ENCODE results near the gene FBXW7. TPM values are rescaled to one million over a fixed set of nuclear protein-coding genes. Genes with fewer than 3 reads are reported as not detected.

Gene FBXW7
- total RNA-seq, 1 donor, result 59.7 TPM

- no peak overlapping the region for H3K4me3 ChIP-seq (ENCODE audit: low read depth, low read length)
- TF ChIP-seq CTCF (IDR thresholded peaks at IDR 0.05; ENCODE audit: insufficient read depth, low read length), result no peak
- DNase-seq (ENCODE audit: low read depth), result no peak
Observed at GRCh38 chr4:152565333-152565732, 29.4 kb upstream of the FBXW7 start.

GRCh38 chr4:152564336-152564735, 28.4 kb upstream of the FBXW7 start:
- no peak overlapping the region for H3K4me3 ChIP-seq (ENCODE audit: low read depth, low read length)
- DNase-seq (ENCODE audit: low read depth), result no peak
- TF ChIP-seq CTCF (IDR thresholded peaks at IDR 0.05; ENCODE audit: insufficient read depth, low read length), result no peak

GRCh38 chr4:152563209-152563608, 27.3 kb upstream of the FBXW7 start:
- TF ChIP-seq CTCF (IDR thresholded peaks at IDR 0.05; ENCODE audit: insufficient read depth, low read length), result no peak
- no peak overlapping the region for H3K4me3 ChIP-seq (ENCODE audit: low read depth, low read length)
- no peak for DNase-seq (ENCODE audit: low read depth)

GRCh38 chr4:152559641-152560040, 23.7 kb upstream of the FBXW7 start:
- no peak overlapping the region for H3K4me3 ChIP-seq (ENCODE audit: low read depth, low read length)
- DNase-seq (ENCODE audit: low read depth), result no peak
- no peak for TF ChIP-seq CTCF (IDR thresholded peaks at IDR 0.05; ENCODE audit: insufficient read depth, low read length)

- no peak for TF ChIP-seq CTCF (IDR thresholded peaks at IDR 0.05; ENCODE audit: insufficient read depth, low read length)
- no peak for DNase-seq (ENCODE audit: low read depth)
- no peak overlapping the region for H3K4me3 ChIP-seq (ENCODE audit: low read depth, low read length)
Observed at GRCh38 chr4:152558396-152558795, 22.5 kb upstream of the FBXW7 start.

- no peak for TF ChIP-seq CTCF (IDR thresholded peaks at IDR 0.05; ENCODE audit: insufficient read depth, low read length)
- DNase-seq (ENCODE audit: low read depth), result no peak
- no peak overlapping the region for H3K4me3 ChIP-seq (ENCODE audit: low read depth, low read length)
Observed at GRCh38 chr4:152556834-152557233, 20.9 kb upstream of the FBXW7 start.

GRCh38 chr4:152556283-152556682, 20.4 kb upstream of the FBXW7 start:
- H3K4me3 ChIP-seq (ENCODE audit: low read depth, low read length), result no peak overlapping the region
- no peak for TF ChIP-seq CTCF (IDR thresholded peaks at IDR 0.05; ENCODE audit: insufficient read depth, low read length)
- no peak for DNase-seq (ENCODE audit: low read depth)

Measured in fibroblast of the aortic adventitia (primary cell).